Suprapubic skin (tissue), 4 donors: ENCODE data around the gene NAT9. TPM values are rescaled to one million over a fixed set of nuclear protein-coding genes. Genes with fewer than 3 reads are reported as not detected.

ENCODE experiments used
- DNase-seq, 2 donors: peaks; one replicate each; pipeline ENCODE4 v3.0.0-alpha.2; 2019; ENCODE audit warnings: low spot score in 2 of 2
- H3K27ac ChIP-seq: fragments of 200-600 bp; sonication (generic); one replicate; pipeline ENCODE4 v1.5.1; 2019
- H3K27me3 ChIP-seq: fragments of 200-600 bp; sonication (generic); one replicate; pipeline ENCODE4 v1.5.1; 2019
- H3K36me3 ChIP-seq: fragments of 200-600 bp; sonication (generic); one replicate; pipeline ENCODE4 v1.5.1; 2019
- H3K4me1 ChIP-seq: fragments of 200-600 bp; sonication (generic); one replicate; pipeline ENCODE4 v1.5.1; 2019
- H3K4me3 ChIP-seq: fragments of 200-600 bp; sonication (generic); one replicate; pipeline ENCODE4 v1.5.1; 2019; ENCODE audit warnings: mild to moderate bottlenecking
- H3K9me3 ChIP-seq: fragments of 200-600 bp; sonication (generic); one replicate; pipeline ENCODE4 v1.5.1; 2019
- CTCF ChIP-seq, 2 donors: fragments of 200-600 bp in 1 of 2; fragments of 450-650 bp in 1 of 2; sonication (generic) in 1 of 2; IDR thresholded peaks; one replicate each; pipeline ENCODE4 v1.5.1; 2016 to 2019; ENCODE audit warnings: antibody characterized with exemption in 2 of 2, mild to moderate bottlenecking in 1 of 2, moderate library complexity in 1 of 2
- EP300 ChIP-seq: sonication (generic); formaldehyde crosslinking; IDR thresholded peaks from one replicate; pipeline ENCODE4 v1.6.1; 2017; ENCODE audit warnings: antibody characterized with exemption
- POLR2A ChIP-seq, 2 donors: fragments of 450-650 bp; IDR thresholded peaks; one replicate each; pipeline ENCODE4 v1.6.1; 2017; ENCODE audit warnings: antibody characterized with exemption in 2 of 2, mild to moderate bottlenecking in 2 of 2, moderate library complexity in 2 of 2
- POLR2AphosphoS5 ChIP-seq, 3 donors: sonication (generic); formaldehyde crosslinking; IDR thresholded peaks; one replicate each; pipeline ENCODE4 v1.6.1; 2017; ENCODE audit warnings: antibody characterized with exemption in 3 of 3
- WGBS: methylation state at CpG from one replicate; pipeline ENCODE4 v1.1.5; 2018; 5-methylcytosine and 5-hydroxymethylcytosine counted together
- total RNA-seq, 4 donors: library from RNA; depleted of rRNA; stranded (reverse); fragments of >200 nt; gene quantifications; one replicate each; pipeline ENCODE4 v1.1.0, GENCODE V29; 2016

Gene NAT9
- total RNA-seq, 4 donors from 2014 or later, result 21.0 to 32.7 (median 24.4) TPM

GRCh38 chr17:74750039-74750326, 26.2 kb downstream of the NAT9 start:
- 65% methylated on average over 5 of the region's 6 CpGs for WGBS
- no peaks in the 10 kb centered on the region for H3K9me3 ChIP-seq
- DNase-seq, result no peak
- H3K27me3 ChIP-seq, result no peaks in the 10 kb centered on the region
- peak overlapping the region; percentile 84 for H3K4me3 ChIP-seq
- H3K4me1 ChIP-seq, result peaks cover 69% of the 10 kb centered on the region
- H3K36me3 ChIP-seq, result no peaks in the 10 kb centered on the region
- TF ChIP-seq EP300, result no peak
- TF ChIP-seq POLR2A (IDR thresholded peaks at IDR 0.05), result no peak
- TF ChIP-seq POLR2AphosphoS5 (IDR thresholded peaks at IDR 0.05), result no peak
- TF ChIP-seq CTCF (IDR thresholded peaks at IDR 0.05), result no peak
- peak overlapping the region; percentile 77 for H3K27ac ChIP-seq

- H3K4me3 ChIP-seq, result peak overlapping the region; percentile 84
- 7% methylated on average over 7 of the region's 46 CpGs for WGBS
- peak overlapping the region; percentile 77 for H3K27ac ChIP-seq
- no peaks in the 10 kb centered on the region for H3K36me3 ChIP-seq
- no peaks in the 10 kb centered on the region for H3K9me3 ChIP-seq
- DNase-seq, result no peak
- H3K4me1 ChIP-seq, result peaks cover 69% of the 10 kb centered on the region
- TF ChIP-seq POLR2A (IDR thresholded peaks at IDR 0.05), result no peak
- TF ChIP-seq CTCF (IDR thresholded peaks at IDR 0.05), result no peak
- TF ChIP-seq EP300, result no peak
- no peak for TF ChIP-seq POLR2AphosphoS5 (IDR thresholded peaks at IDR 0.05)
- H3K27me3 ChIP-seq, result no peaks in the 10 kb centered on the region
Measured at GRCh38 chr17:74749279-74750038, 26.7 kb downstream of the NAT9 start.

- WGBS, result 2% methylated on average over 9 of the region's 90 CpGs
- no peaks in the 10 kb centered on the region for H3K9me3 ChIP-seq
- DNase-seq, result peak; percentile 94 to 96
Measured at GRCh38 chr17:74748529-74749278, 27.4 kb downstream of the NAT9 start, which contains the start of gene NHERF1. NHERF1 (plus strand) TSS chr17:74748628; CDS start chr17:74748847, 219 bp downstream.

GRCh38 chr17:74748279-74748528, 27.9 kb downstream of the NAT9 start:
- no peak for DNase-seq
- H3K9me3 ChIP-seq, result no peaks in the 10 kb centered on the region
- peak overlapping the region; percentile 84 for H3K4me3 ChIP-seq
- TF ChIP-seq EP300, result no peak
- no peak for TF ChIP-seq POLR2A (IDR thresholded peaks at IDR 0.05)
- TF ChIP-seq POLR2AphosphoS5 (IDR thresholded peaks at IDR 0.05), result no peak
- peak in 1 of 2 donors; percentile 12 for TF ChIP-seq CTCF (IDR thresholded peaks at IDR 0.05)
- 0% methylated on average over 9 of the region's 34 CpGs for WGBS
- H3K27ac ChIP-seq, result peak overlapping the region; percentile 77
- peaks cover 69% of the 10 kb centered on the region for H3K4me1 ChIP-seq
- no peaks in the 10 kb centered on the region for H3K27me3 ChIP-seq
- H3K36me3 ChIP-seq, result no peaks in the 10 kb centered on the region

More at GRCh38 chr17:74748529-74749278, 27.4 kb downstream of the NAT9 start, which contains the start of gene NHERF1:
- Histone ChIP-seq H3K4me3 (peak within 1 kb of the TSS; percentile 84), H3K36me3 (no peaks in the 10 kb centered on the region), H3K27me3 (no peaks in the 10 kb centered on the region), H3K4me1 (peaks cover 72% of the 10 kb centered on the region), H3K27ac (peak within 1 kb of the TSS; percentile 77)
- TF ChIP-seq POLR2AphosphoS5 (IDR thresholded peaks at IDR 0.05) (peak in 2 of 3 donors; percentile 61 to 66), EP300 (no peak), POLR2A (IDR thresholded peaks at IDR 0.05) (peak; percentile 74 to 94), CTCF (IDR thresholded peaks at IDR 0.05) (no peak)

- no peak overlapping the region for H3K27ac ChIP-seq
Measured at GRCh38 chr17:74746922-74747321, 29.2 kb downstream of the NAT9 start.

More at GRCh38 chr17:74746922-74747321, 29.2 kb downstream of the NAT9 start:
- Histone ChIP-seq H3K27me3 (peaks cover 5% of the 10 kb centered on the region), H3K9me3 (no peaks in the 10 kb centered on the region), H3K36me3 (no peaks in the 10 kb centered on the region), H3K4me1 (peaks cover 62% of the 10 kb centered on the region), H3K4me3 (no peak overlapping the region)
- WGBS, result 34% methylated on average over 5 of the region's 6 CpGs
- TF ChIP-seq EP300 (no peak), POLR2A (IDR thresholded peaks at IDR 0.05) (no peak), POLR2AphosphoS5 (IDR thresholded peaks at IDR 0.05) (no peak), CTCF (IDR thresholded peaks at IDR 0.05) (no peak)
- DNase-seq, result no peak
